NB4 (cell line): Measurements from ENCODE around the gene IMPG2.

Experiments
- DNase-seq: peaks from one replicate; pipeline ENCODE4 v3.0.0; 2010; ENCODE audit warnings: low read depth
- H3K4me3 ChIP-seq: one replicate; pipeline ENCODE4 v1.5.1; 2011; ENCODE audit warnings: mild to moderate bottlenecking, low read depth, low read length, moderate library complexity
- CTCF ChIP-seq: IDR thresholded peaks from one replicate; pipeline ENCODE4 v1.5.1; 2012; ENCODE audit warnings: low read depth, low read length
- MYC ChIP-seq: IDR thresholded peaks from 2 replicates; pipeline ENCODE4 v1.6.1; 2011; ENCODE audit warnings: low read depth, low read length
- POLR2A ChIP-seq: IDR thresholded peaks from 2 replicates; pipeline ENCODE4 v1.6.1; 2011; ENCODE audit warnings: mild to moderate bottlenecking; ENCODE audit not compliant: insufficient read length; ENCODE audit errors: extremely low read depth
- TF ChIP-seq, protein P1 (sequence below): IDR thresholded peaks from 2 replicates; pipeline ENCODE4 v1.6.1; 2011; ENCODE audit warnings: low read depth, low read length

Gene IMPG2

GRCh38 chr3:101229681-101230080 lies 90.7 kb downstream of the IMPG2 start:
- no peak overlapping the region for H3K4me3 ChIP-seq
- DNase-seq, result no peak
- no peak for TF ChIP-seq POLR2A
- no peak for TF ChIP-seq MYC
- TF ChIP-seq, protein P1, sequence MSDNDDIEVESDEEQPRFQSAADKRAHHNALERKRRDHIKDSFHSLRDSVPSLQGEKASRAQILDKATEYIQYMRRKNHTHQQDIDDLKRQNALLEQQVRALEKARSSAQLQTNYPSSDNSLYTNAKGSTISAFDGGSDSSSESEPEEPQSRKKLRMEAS, result no peak
- TF ChIP-seq CTCF, result no peak

DNA sequence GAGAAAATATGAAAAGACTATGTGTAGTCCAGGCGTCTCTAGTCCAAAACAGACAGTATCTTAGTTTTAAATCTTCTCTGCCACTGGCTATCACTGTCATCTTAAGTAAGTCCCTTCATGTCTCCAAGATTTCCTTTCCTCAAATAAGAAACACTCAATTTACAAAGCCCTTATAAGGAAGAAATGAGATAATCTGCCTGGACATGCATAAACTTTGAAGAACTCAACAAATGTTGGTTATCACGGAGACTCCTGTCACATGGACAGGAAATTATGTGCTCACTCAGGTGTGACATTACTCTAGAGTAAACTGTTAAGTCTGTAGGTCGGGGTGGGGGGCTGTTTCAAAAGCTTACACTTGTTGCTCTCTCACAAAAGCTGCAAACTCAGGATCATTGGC lies 91.9 kb downstream of the IMPG2 start:
- no peak for DNase-seq
- TF ChIP-seq, protein P1, result no peak
- TF ChIP-seq POLR2A (no peak), CTCF (no peak), MYC (no peak)
- no peak overlapping the region for H3K4me3 ChIP-seq

DNA sequence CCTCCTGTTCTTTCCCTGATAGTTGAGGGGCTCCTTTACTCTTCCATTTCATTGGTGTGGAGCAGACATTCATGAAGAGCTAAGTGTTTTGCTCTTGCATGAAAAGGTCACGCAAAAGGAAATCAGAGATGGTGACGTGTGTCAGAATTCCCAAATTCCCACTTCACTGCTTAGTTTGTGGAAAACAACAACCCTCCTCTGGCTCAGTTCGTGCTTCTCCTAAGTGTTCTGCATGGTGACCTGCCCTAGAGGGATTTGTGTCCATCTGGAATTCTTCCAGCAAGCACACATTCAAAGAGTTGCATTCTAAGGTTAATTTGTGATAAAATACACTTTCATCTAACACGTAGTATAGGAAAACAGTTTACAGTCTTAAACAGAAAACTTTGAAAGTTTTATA lies 95.6 kb downstream of the IMPG2 start:
- no peak overlapping the region for H3K4me3 ChIP-seq
- no peak for DNase-seq
- TF ChIP-seq CTCF (no peak), MYC (no peak), POLR2A (no peak)
- TF ChIP-seq, protein P1, result no peak

DNA sequence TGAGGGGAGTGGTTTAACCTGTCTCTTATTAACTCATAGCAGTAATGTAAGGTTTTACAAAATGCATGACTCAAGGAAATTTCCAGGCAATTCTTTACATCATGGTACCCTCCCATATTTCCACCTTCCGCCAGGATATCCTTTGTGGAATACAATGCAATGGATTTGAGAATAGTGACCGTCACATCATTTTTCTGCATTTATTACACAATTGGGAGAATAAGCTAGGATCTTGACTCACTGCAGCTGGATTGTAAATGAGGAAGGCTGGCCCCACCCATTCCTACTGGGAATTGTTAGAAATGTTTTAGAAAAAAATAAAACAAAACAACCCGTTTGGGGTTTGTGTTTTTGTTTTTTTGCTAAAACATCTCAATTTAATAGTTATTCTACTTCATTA lies 97.4 kb downstream of the IMPG2 start:
- TF ChIP-seq, protein P1, result no peak
- TF ChIP-seq POLR2A (no peak), CTCF (no peak), MYC (no peak)
- no peak for DNase-seq
- H3K4me3 ChIP-seq, result no peak overlapping the region

- no peak for DNase-seq
- no peak for TF ChIP-seq CTCF
- TF ChIP-seq, protein P1, result no peak
- H3K4me3 ChIP-seq, result no peak overlapping the region
These were observed 100.4 kb downstream of the IMPG2 start for GRCh38 chr3:101219842-101220560.
